Transverse colon (tissue), 4 donors: ENCODE measurements around the gene PDCD1.

Source experiments
- CTCF ChIP-seq, 5 experiments: fragments of 200-600 bp in 3 of 5; fragments of 450-650 bp in 2 of 5; sonication (generic) in 3 of 5; IDR thresholded peaks; 1 replicate in 2 of 5; 2 replicates in 3 of 5; pipeline ENCODE4 v1.5.1; 2016 to 2017; ENCODE audit warnings: antibody characterized with exemption in 5 of 5, inconsistent platforms in 3 of 5, mild to moderate bottlenecking in 2 of 5, moderate library complexity in 1 of 5
- POLR2A ChIP-seq: fragments of 450-650 bp; IDR thresholded peaks from one replicate; pipeline ENCODE4 v1.6.1; 2016; ENCODE audit warnings: antibody characterized with exemption, mild to moderate bottlenecking, moderate library complexity
- POLR2AphosphoS5 ChIP-seq, 3 donors: sonication (generic); formaldehyde crosslinking; IDR thresholded peaks; one replicate each; pipeline ENCODE4 v1.6.1; 2016; ENCODE audit warnings: antibody characterized with exemption in 3 of 3

GRCh38 chr2:241890524-241891235 is 32.0 kb upstream of the PDCD1 start:
- TF ChIP-seq POLR2A, result no peak
- no peak for TF ChIP-seq CTCF (IDR thresholded peaks at IDR 0.05)
- no peak for TF ChIP-seq POLR2AphosphoS5 (IDR thresholded peaks at IDR 0.05)
